Duodenal mucosa (tissue), 2 donors: Measurements from ENCODE around the gene VGLL4.

Experiments used
- H3K27ac ChIP-seq: one replicate; pipeline ENCODE4 v1.7.0; 2013; ENCODE audit warnings: low read depth, low read length
- H3K27me3 ChIP-seq, 2 donors: one replicate each; pipeline ENCODE4 v1.7.0; 2013; ENCODE audit warnings: low read length in 2 of 2, control low read depth in 1 of 2; ENCODE audit not compliant: insufficient read depth in 2 of 2, control insufficient read depth in 1 of 2
- H3K36me3 ChIP-seq, 2 donors: one replicate each; pipeline ENCODE4 v1.7.0; 2013; ENCODE audit warnings: low read length in 2 of 2, control low read depth in 1 of 2; ENCODE audit not compliant: insufficient read depth in 2 of 2, control insufficient read depth in 1 of 2
- H3K4me1 ChIP-seq, 2 donors: one replicate each; pipeline ENCODE4 v1.7.0; 2013; ENCODE audit warnings: low read length in 2 of 2, control low read depth in 1 of 2; ENCODE audit not compliant: insufficient read depth in 2 of 2, control insufficient read depth in 1 of 2
- H3K4me3 ChIP-seq, 2 donors: one replicate each; pipeline ENCODE4 v1.7.0; 2013; ENCODE audit warnings: low read length in 2 of 2, low read depth in 1 of 2
- H3K9ac ChIP-seq, 2 donors: one replicate each; pipeline ENCODE4 v1.7.0; 2013; ENCODE audit warnings: low read length in 2 of 2, low read depth in 1 of 2
- H3K9me3 ChIP-seq, 2 donors: one replicate each; pipeline ENCODE4 v1.7.0; 2013; ENCODE audit warnings: low read length in 2 of 2, control low read depth in 1 of 2; ENCODE audit not compliant: control insufficient read depth in 1 of 2

The VGLL4 gene

DNA sequence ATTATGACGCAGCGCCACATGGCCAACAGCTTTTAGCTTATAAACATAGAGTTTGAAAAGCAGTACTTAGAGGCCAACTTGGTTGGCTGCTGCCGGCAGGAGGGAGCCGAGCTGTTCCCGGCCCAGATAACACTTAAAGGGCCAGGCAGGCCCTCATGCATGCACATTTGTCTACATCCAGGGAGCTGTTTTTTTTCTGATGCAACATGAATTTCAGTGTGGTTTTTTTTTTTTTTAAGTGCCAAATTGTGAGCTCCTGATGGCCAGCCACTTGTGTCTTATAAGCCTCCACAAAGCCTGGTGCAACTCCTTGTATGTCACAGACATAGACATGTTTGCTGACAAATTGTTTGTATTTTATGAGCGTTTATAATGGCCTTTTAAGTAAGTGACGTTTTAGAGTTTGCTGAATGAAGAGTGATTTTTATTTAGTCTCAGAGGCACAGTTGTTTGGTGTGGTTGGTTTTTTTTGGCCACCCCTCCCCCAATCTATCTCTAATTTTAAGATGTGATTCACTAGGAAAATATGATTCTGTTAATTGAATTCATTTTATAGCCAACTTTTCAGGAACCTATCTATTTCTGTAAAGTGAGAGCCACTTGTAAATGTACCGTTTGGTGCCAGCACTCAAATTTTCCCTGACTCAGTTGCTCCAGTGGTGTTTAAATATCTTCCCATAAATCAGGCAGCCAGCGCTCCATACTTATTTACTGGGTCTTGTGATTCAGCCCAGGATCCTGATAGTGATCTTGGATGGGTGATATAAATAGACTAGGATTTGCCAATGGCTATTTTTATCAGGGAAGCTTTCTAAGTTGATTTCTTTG lies 134.3 kb downstream of the VGLL4 start:
- H3K9ac ChIP-seq: no peak overlapping the region

GRCh38 chr3:11508346-11509172 lies 135.2 kb downstream of the VGLL4 start:
- Histone ChIP-seq H3K9me3 (no peaks in the 10 kb centered on the region), H3K4me3 (no peak overlapping the region), H3K27me3 (no peaks in the 10 kb centered on the region), H3K36me3 (no peaks in the 10 kb centered on the region), H3K4me1 (peaks cover 17 to 21% of the 10 kb centered on the region in 2 donors), H3K9ac (no peak overlapping the region), H3K27ac (peak overlapping the region; percentile 17)

More for the DNA sequence above, 134.3 kb downstream of the VGLL4 start:
- H3K9me3 ChIP-seq: no peaks in the 10 kb centered on the region
- peaks cover 20 to 28% of the 10 kb centered on the region in 2 donors for H3K4me1 ChIP-seq
- H3K4me3 ChIP-seq: no peak overlapping the region
- no peaks in the 10 kb centered on the region for H3K27me3 ChIP-seq
- no peak overlapping the region for H3K27ac ChIP-seq
- H3K36me3 ChIP-seq: no peaks in the 10 kb centered on the region

- Histone ChIP-seq H3K27me3 (no peaks in the 10 kb centered on the region), H3K9ac (no peak overlapping the region), H3K4me3 (no peak overlapping the region), H3K9me3 (no peaks in the 10 kb centered on the region), H3K27ac (no peak overlapping the region), H3K36me3 (no peaks in the 10 kb centered on the region), H3K4me1 (peaks cover 17 to 21% of the 10 kb centered on the region in 2 donors)
Measured at GRCh38 chr3:11507719-11508118, 136.0 kb downstream of the VGLL4 start.
